ENCODE measurements around the gene SLC4A2.
A peak's percentile ranks its signal among the peaks of the same experiment; 100 is the strongest.

SLC4A2 gene

GRCh38 chr7:151035026-151035717 lies 24.2 kb upstream of the SLC4A2 start:
- no peak for ATAC-seq
- TF ChIP-seq ZNF565 (CRISPR knock-in tag; conservative IDR thresholded peaks at IDR 0.05; ENCODE audit: low read depth) = no peak
- TF ChIP-seq GLIS3 (CRISPR knock-in tag; IDR thresholded peaks at IDR 0.05) = no peak
- no peak for TF ChIP-seq ZNF70 (CRISPR knock-in tag; IDR thresholded peaks at IDR 0.05)
- no peak for TF ChIP-seq ZNF8 (CRISPR knock-in tag; IDR thresholded peaks at IDR 0.05)
- TF ChIP-seq OSR1 (CRISPR knock-in tag; IDR thresholded peaks at IDR 0.05) = no peak
- no peak for TF ChIP-seq SNAI2 (CRISPR knock-in tag; IDR thresholded peaks at IDR 0.05)
- TF ChIP-seq TOX (CRISPR knock-in tag; IDR thresholded peaks at IDR 0.05; ENCODE audit: borderline replicate concordance) = no peak
- no peak for TF ChIP-seq ZC3H10 (CRISPR knock-in tag; IDR thresholded peaks at IDR 0.05)
- TF ChIP-seq ISL1 (CRISPR knock-in tag; IDR thresholded peaks at IDR 0.05) = no peak
- no peak for TF ChIP-seq RARB (CRISPR knock-in tag; IDR thresholded peaks at IDR 0.05)
- no peak for TF ChIP-seq BACH2 (CRISPR knock-in tag; IDR thresholded peaks at IDR 0.05; ENCODE audit: borderline replicate concordance)
- no peak for TF ChIP-seq POU6F1 (CRISPR knock-in tag; IDR thresholded peaks at IDR 0.05; ENCODE audit: borderline replicate concordance, low read depth)
- no peak for TF ChIP-seq ARNTL (CRISPR knock-in tag; IDR thresholded peaks at IDR 0.05; ENCODE audit: borderline replicate concordance, low read depth)
- TF ChIP-seq PPARA (CRISPR knock-in tag; IDR thresholded peaks at IDR 0.05; ENCODE audit: borderline replicate concordance) = no peak

- no peak for TF ChIP-seq SNAI2 (CRISPR knock-in tag; IDR thresholded peaks at IDR 0.05)
- no peak for TF ChIP-seq ISL1 (CRISPR knock-in tag; IDR thresholded peaks at IDR 0.05)
- no peak for TF ChIP-seq GLIS3 (CRISPR knock-in tag; IDR thresholded peaks at IDR 0.05)
- no peak for TF ChIP-seq TCF4 (CRISPR knock-in tag; IDR thresholded peaks at IDR 0.05; ENCODE audit: borderline replicate concordance)
- no peak for TF ChIP-seq CREB5 (CRISPR knock-in tag; IDR thresholded peaks at IDR 0.05; ENCODE audit: low read depth)
- TF ChIP-seq ZNF565 (CRISPR knock-in tag; conservative IDR thresholded peaks at IDR 0.05; ENCODE audit: low read depth) = no peak
- TF ChIP-seq PATZ1 (CRISPR knock-in tag; IDR thresholded peaks at IDR 0.05; ENCODE audit: borderline replicate concordance) = no peak
- no peak for ATAC-seq
These were observed 23.5 kb upstream of the SLC4A2 start for GRCh38 chr7:151035902-151036301.

GRCh38 chr7:151038951-151039849 lies 20.2 kb upstream of the SLC4A2 start:
- ATAC-seq = peak; percentile 89
- TF ChIP-seq CSRNP3 (CRISPR knock-in tag; IDR thresholded peaks at IDR 0.05) (no peak), SNAI2 (CRISPR knock-in tag; IDR thresholded peaks at IDR 0.05) (no peak), TOX (CRISPR knock-in tag; IDR thresholded peaks at IDR 0.05; ENCODE audit: borderline replicate concordance) (no peak), ISL1 (CRISPR knock-in tag; IDR thresholded peaks at IDR 0.05) (no peak), ESRRG (CRISPR knock-in tag; IDR thresholded peaks at IDR 0.05) (0 out of 2 replicates have a peak, but pooled peaks have one; percentile 13), RARB (CRISPR knock-in tag; IDR thresholded peaks at IDR 0.05) (no peak), ZNF70 (CRISPR knock-in tag; IDR thresholded peaks at IDR 0.05) (0 out of 2 replicates have a peak, but pooled peaks have one; percentile 6), ARNTL (CRISPR knock-in tag; IDR thresholded peaks at IDR 0.05; ENCODE audit: borderline replicate concordance, low read depth) (no peak), ZFP30 (CRISPR knock-in tag; IDR thresholded peaks at IDR 0.05) (no peak), POU6F1 (CRISPR knock-in tag; IDR thresholded peaks at IDR 0.05; ENCODE audit: borderline replicate concordance, low read depth) (no peak), TSHZ2 (CRISPR knock-in tag; IDR thresholded peaks at IDR 0.05) (0 out of 2 replicates have a peak, but pooled peaks have one; percentile 20), PPARA (CRISPR knock-in tag; IDR thresholded peaks at IDR 0.05; ENCODE audit: borderline replicate concordance) (no peak), OSR1 (CRISPR knock-in tag; IDR thresholded peaks at IDR 0.05) (no peak), ZNF565 (CRISPR knock-in tag; conservative IDR thresholded peaks at IDR 0.05; ENCODE audit: low read depth) (no peak; the same call in 1 of the 2 replicates), CSDC2 (CRISPR knock-in tag; IDR thresholded peaks at IDR 0.05) (no peak), CREB5 (CRISPR knock-in tag; IDR thresholded peaks at IDR 0.05; ENCODE audit: low read depth) (no peak)
